Panc1 (cell line): ENCODE results near the gene UNC93B1.

ENCODE experiments used
- POLR2AphosphoS5 ChIP-seq: IDR thresholded peaks from 2 replicates; pipeline ENCODE4 v1.6.1; 2012; ENCODE audit warnings: mild to moderate bottlenecking, low read depth, low read length, moderate library complexity
- SIN3A ChIP-seq: IDR thresholded peaks from 2 replicates; pipeline ENCODE4 v1.6.1; 2012; ENCODE audit warnings: low read depth, mild to moderate bottlenecking, low read length, moderate library complexity, borderline replicate concordance; ENCODE audit not compliant: insufficient read depth
- TCF7L2 ChIP-seq: IDR thresholded peaks from 2 replicates; pipeline ENCODE4 v1.6.1; 2011; ENCODE audit warnings: mild to moderate bottlenecking, low read depth, low read length, inconsistent platforms
- TF ChIP-seq, protein P1 (sequence below): fragments of 450-650 bp; IDR thresholded peaks from 2 replicates; pipeline ENCODE4 v1.5.1; 2017; ENCODE audit warnings: mild to moderate bottlenecking
- TF ChIP-seq, protein P2 (sequence below), 2 experiments: IDR thresholded peaks; 2 replicates each; pipeline ENCODE4 v1.6.1; 2011 to 2012; ENCODE audit warnings: low read depth in 2 of 2, control low read depth in 1 of 2, low read length in 1 of 2, mild to moderate bottlenecking in 1 of 2, moderate library complexity in 1 of 2; ENCODE audit not compliant: insufficient read depth in 1 of 2

DNA sequence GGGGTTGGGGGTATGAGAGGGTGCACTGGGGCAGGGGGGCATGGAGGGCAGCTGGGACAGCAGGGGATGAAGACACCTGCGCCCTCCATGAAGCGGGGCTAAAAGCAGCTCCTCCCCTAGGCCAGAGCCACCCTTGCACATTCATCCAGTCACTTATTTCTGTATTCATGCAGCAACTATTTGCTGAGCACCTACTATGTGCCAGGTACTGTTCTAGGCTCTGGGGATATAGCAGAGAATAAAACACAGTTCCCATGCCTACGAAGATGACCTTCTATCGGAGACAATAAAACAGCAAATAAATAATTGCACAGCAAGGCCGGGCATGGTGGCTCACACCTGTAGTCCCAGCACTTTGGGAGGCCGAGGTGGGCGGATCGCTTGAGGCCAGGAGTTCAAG lies 11.6 kb upstream of the UNC93B1 start:
- TF ChIP-seq, protein P1, sequence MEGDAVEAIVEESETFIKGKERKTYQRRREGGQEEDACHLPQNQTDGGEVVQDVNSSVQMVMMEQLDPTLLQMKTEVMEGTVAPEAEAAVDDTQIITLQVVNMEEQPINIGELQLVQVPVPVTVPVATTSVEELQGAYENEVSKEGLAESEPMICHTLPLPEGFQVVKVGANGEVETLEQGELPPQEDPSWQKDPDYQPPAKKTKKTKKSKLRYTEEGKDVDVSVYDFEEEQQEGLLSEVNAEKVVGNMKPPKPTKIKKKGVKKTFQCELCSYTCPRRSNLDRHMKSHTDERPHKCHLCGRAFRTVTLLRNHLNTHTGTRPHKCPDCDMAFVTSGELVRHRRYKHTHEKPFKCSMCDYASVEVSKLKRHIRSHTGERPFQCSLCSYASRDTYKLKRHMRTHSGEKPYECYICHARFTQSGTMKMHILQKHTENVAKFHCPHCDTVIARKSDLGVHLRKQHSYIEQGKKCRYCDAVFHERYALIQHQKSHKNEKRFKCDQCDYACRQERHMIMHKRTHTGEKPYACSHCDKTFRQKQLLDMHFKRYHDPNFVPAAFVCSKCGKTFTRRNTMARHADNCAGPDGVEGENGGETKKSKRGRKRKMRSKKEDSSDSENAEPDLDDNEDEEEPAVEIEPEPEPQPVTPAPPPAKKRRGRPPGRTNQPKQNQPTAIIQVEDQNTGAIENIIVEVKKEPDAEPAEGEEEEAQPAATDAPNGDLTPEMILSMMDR, result no peak
- TF ChIP-seq POLR2AphosphoS5 (no peak), SIN3A (no peak), TCF7L2 (no peak)
- TF ChIP-seq, protein P2, sequence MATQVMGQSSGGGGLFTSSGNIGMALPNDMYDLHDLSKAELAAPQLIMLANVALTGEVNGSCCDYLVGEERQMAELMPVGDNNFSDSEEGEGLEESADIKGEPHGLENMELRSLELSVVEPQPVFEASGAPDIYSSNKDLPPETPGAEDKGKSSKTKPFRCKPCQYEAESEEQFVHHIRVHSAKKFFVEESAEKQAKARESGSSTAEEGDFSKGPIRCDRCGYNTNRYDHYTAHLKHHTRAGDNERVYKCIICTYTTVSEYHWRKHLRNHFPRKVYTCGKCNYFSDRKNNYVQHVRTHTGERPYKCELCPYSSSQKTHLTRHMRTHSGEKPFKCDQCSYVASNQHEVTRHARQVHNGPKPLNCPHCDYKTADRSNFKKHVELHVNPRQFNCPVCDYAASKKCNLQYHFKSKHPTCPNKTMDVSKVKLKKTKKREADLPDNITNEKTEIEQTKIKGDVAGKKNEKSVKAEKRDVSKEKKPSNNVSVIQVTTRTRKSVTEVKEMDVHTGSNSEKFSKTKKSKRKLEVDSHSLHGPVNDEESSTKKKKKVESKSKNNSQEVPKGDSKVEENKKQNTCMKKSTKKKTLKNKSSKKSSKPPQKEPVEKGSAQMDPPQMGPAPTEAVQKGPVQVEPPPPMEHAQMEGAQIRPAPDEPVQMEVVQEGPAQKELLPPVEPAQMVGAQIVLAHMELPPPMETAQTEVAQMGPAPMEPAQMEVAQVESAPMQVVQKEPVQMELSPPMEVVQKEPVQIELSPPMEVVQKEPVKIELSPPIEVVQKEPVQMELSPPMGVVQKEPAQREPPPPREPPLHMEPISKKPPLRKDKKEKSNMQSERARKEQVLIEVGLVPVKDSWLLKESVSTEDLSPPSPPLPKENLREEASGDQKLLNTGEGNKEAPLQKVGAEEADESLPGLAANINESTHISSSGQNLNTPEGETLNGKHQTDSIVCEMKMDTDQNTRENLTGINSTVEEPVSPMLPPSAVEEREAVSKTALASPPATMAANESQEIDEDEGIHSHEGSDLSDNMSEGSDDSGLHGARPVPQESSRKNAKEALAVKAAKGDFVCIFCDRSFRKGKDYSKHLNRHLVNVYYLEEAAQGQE (IDR thresholded peaks at IDR 0.05; ENCODE audit: insufficient read depth in 1 of 2, low read depth in 2 of 2, low read length in 1 of 2), result no peak
